GM19043 (cell line): Measurements from ENCODE around the gene FAM177B.

Source experiments
- ATAC-seq: cut with Tn5 transposase; IDR thresholded peaks from one replicate; pipeline ENCODE4 v1.9.1; 2021; ENCODE audit warnings: low read depth; ENCODE audit not compliant: unreplicated experiment

FAM177B gene

GRCh38 chr1:222784916-222785315, 47.9 kb downstream of the FAM177B start:
- ATAC-seq: no peak

GRCh38 chr1:222785529-222785928, 48.5 kb downstream of the FAM177B start:
- no peak for ATAC-seq

- ATAC-seq: no peak
Measured at GRCh38 chr1:222786121-222786520, 49.1 kb downstream of the FAM177B start.

GRCh38 chr1:222787729-222788128, 50.7 kb downstream of the FAM177B start:
- no peak for ATAC-seq

- ATAC-seq: peak; percentile 74
Measured at GRCh38 chr1:222788402-222789156, 51.6 kb downstream of the FAM177B start.

GRCh38 chr1:222790115-222790514, 53.1 kb downstream of the FAM177B start:
- no peak for ATAC-seq

GRCh38 chr1:222790520-222790919, 53.5 kb downstream of the FAM177B start:
- ATAC-seq: no peak

GRCh38 chr1:222791006-222791710, 54.2 kb downstream of the FAM177B start:
- no peak for ATAC-seq

- no peak for ATAC-seq
Measured at GRCh38 chr1:222792744-222793143, 55.7 kb downstream of the FAM177B start.

- no peak for ATAC-seq
Measured at GRCh38 chr1:222794656-222795474, 57.9 kb downstream of the FAM177B start.

GRCh38 chr1:222798116-222798515, 61.1 kb downstream of the FAM177B start:
- ATAC-seq: no peak

GRCh38 chr1:222798975-222799374, 62.0 kb downstream of the FAM177B start:
- no peak for ATAC-seq
